Activated T-helper 17 cell treated with anti-CD3 and anti-CD28 coated beads, Interleukin-2, amount 50 U/mL, for 72 hours (primary cell): ENCODE results near the gene EFR3B. TPM values are rescaled to one million over a fixed set of nuclear protein-coding genes. Genes with fewer than 3 reads are reported as not detected.

Experiments used
- ATAC-seq: fragments of 150-1000 bp; cut with Tn5 transposase; replicated peaks from 2 replicates; pipeline ENCODE4 v1.10.0; 2021; ENCODE audit warnings: mild to moderate bottlenecking, moderate library complexity
- H3K27ac Mint-ChIP-seq: one replicate; pipeline ENCODE4 v1.8.0; 2022; ENCODE audit warnings: mixed read lengths
- H3K27me3 Mint-ChIP-seq: one replicate; pipeline ENCODE4 v1.8.0; 2022; ENCODE audit warnings: mixed read lengths
- H3K36me3 Mint-ChIP-seq: one replicate; pipeline ENCODE4 v1.8.0; 2022; ENCODE audit warnings: low read depth, mild to moderate bottlenecking, mixed read lengths
- H3K4me1 Mint-ChIP-seq: one replicate; pipeline ENCODE4 v1.8.0; 2022; ENCODE audit warnings: mixed read lengths
- H3K4me3 Mint-ChIP-seq: one replicate; pipeline ENCODE4 v1.8.0; 2022; ENCODE audit warnings: mild to moderate bottlenecking, mixed read lengths
- H3K9me3 Mint-ChIP-seq: one replicate; pipeline ENCODE4 v1.8.0; 2022; ENCODE audit warnings: mixed read lengths
- total RNA-seq, 2 donors: library from RNA; stranded (reverse); gene quantifications; one replicate each; pipeline ENCODE4 v1.2.3, GENCODE V29; 2022

Gene EFR3B
- total RNA-seq, 2 donors from 2014 or later, result 0.24 to 0.40 TPM

DNA sequence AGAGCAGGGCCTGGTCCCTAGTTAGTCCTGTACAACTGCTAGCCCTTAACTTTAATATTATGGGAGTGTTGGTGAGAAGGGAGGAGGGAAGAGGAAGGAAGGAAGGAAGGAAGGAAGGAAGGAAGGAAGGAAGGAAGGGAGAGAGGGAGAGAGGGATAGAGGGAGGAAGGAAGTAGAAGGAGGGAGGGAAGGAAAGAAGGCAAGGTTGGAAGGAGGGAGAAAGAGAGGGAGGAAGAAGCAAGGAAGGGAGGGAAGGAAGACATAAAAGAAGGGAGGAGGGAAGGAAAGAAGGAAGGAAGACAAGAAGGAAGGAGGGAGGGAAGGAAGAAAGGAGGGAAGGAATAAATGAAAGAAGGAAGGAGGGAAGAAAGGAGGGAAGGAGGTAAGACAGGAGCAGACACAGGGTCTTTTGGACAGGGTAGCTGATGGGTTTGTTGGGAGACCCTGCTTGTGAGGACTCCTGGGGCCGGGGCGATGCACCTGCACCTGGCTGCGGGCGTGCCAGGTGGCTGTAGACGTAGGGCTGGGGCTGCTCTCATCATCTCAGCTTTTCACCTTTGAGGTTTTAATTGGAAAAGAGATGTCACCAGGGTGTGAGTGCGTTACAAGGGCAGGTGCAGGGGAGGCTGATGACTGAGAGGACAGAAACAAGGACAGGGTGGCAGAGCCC, 132.5 kb downstream of the EFR3B start:
- Mint-ChIP-seq H3K4me1 (no peaks in the 10 kb centered on the region), H3K9me3 (no peaks in the 10 kb centered on the region), H3K27me3 (peaks cover 30% of the 10 kb centered on the region), H3K36me3 (no peaks in the 10 kb centered on the region), H3K4me3 (no peak overlapping the region), H3K27ac (no peak overlapping the region)
- ATAC-seq, result no peak

DNA sequence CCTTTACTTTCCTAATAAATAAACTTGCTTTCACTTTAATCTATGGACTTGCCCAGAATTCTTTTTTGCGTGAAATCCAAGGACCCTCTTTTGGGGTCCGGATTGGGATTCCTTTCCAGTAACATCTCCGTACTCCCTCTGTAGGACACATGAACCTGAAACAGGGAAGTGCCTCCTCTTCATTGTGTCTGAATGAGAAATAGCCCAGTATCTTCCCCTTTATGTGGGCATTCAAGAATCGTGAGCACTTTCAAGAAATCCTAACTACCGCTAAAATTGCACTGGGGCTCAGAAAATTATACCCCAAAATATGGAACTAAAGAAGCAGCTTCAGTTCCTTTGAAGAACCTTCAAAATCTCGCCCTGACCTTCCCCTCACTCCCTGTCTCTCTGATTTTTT, 134.3 kb downstream of the EFR3B start:
- Mint-ChIP-seq H3K4me1 (no peaks in the 10 kb centered on the region), H3K36me3 (no peaks in the 10 kb centered on the region), H3K9me3 (no peaks in the 10 kb centered on the region), H3K27me3 (peaks cover 20% of the 10 kb centered on the region), H3K4me3 (no peak overlapping the region), H3K27ac (no peak overlapping the region)
- ATAC-seq, result no peak

DNA sequence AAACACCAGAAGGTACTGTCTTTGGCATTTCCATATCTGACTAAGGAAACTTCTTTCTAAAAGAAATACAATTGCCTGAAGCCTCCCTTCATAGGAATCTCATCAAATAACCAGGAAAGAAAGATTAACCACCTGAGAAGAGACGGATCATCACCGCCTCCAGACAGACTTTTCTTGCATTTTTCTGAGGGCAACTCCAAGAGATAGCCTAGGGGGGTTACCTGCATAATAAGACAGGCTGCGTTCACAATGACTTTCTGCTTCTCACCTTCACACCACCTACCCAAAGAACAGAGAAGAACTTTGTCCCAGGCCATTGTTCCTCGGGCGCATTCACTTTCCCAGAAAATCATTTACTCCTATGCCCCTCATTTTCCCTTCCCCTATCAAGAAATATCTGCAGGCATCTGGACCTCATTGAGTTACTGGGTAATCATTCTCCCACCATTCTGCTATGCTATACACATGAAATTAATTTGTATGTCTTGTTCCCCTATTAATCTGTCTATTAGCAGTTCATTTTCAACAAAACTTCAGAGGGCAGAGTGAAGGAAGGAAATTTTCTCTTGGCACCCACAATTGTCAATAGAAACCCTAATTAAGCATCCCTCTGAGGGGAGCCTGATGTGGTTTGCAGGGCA, 134.8 kb downstream of the EFR3B start:
- peaks cover 20% of the 10 kb centered on the region for H3K27me3 Mint-ChIP-seq
- no peak overlapping the region for H3K4me3 Mint-ChIP-seq
- H3K36me3 Mint-ChIP-seq, result no peaks in the 10 kb centered on the region
- no peaks in the 10 kb centered on the region for H3K4me1 Mint-ChIP-seq
- no peaks in the 10 kb centered on the region for H3K9me3 Mint-ChIP-seq
- no peak overlapping the region for H3K27ac Mint-ChIP-seq
- ATAC-seq, result no peak

DNA sequence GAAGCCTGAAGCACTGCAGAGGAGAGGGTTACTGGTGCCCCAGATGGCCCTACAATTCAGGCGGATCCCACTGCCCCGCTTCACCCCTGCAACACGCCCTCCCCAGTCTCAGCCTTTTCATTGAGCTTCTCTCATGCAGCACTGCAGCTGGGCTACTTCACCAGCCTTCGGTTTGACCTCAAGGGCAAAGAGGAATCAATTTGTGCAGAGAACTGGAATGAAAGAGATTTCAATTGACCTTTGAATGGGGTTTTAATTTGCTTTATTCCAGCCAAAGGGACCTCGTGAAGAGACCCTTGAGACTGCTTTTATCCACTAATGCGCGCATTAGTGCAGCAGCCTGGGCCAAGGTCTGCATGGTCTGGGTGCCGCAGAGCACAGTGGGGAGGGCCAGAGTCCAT, 135.3 kb downstream of the EFR3B start:
- H3K27me3 Mint-ChIP-seq, result peaks cover 20% of the 10 kb centered on the region
- H3K4me3 Mint-ChIP-seq, result no peak overlapping the region
- no peaks in the 10 kb centered on the region for H3K9me3 Mint-ChIP-seq
- no peak overlapping the region for H3K27ac Mint-ChIP-seq
- ATAC-seq, result no peak
- H3K4me1 Mint-ChIP-seq, result no peaks in the 10 kb centered on the region
- no peaks in the 10 kb centered on the region for H3K36me3 Mint-ChIP-seq

DNA sequence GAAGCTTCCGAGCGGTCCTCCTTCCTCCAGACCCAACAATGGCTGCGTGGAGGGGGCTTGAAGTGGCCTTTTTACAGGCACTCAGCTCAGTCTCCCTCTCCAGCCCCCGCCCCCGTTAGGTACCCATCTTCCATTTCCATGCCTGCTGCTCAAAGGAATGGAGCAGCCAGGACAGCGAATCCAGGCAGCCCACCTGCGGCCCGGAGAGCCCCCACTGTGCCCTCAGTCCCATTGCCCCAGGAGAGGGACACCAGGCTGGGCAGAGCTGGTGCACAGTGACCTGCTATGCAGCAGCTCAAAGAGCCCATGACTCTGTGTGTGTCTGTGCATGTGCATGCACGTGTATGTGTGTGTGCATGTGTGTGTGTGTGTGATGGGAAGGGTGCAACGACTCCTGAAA, 137.1 kb downstream of the EFR3B start:
- Mint-ChIP-seq H3K27ac (no peak overlapping the region), H3K27me3 (peaks cover 13% of the 10 kb centered on the region), H3K9me3 (no peaks in the 10 kb centered on the region), H3K4me3 (no peak overlapping the region), H3K36me3 (no peaks in the 10 kb centered on the region), H3K4me1 (no peaks in the 10 kb centered on the region)
- no peak for ATAC-seq

DNA sequence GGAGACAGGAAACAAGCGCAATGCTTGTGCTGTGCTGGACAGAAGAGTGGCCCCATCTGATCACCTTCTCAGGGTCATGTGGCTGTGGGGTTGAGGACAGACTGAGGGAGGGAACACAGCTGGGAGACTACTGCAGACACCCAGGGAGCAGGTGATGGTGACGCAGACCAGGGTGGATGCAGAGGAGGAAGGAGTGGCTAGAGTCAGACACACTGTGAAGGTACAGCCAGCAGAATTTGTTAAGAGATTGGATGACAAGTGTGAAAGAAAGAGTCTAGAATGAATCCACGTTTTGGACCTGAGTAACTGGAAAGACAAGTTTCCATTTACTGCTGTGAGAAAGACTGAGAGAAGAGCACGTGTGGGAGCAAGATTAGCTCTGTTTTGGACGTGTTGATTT, 142.4 kb downstream of the EFR3B start:
- Mint-ChIP-seq H3K9me3 (no peaks in the 10 kb centered on the region), H3K4me1 (no peaks in the 10 kb centered on the region), H3K4me3 (no peak overlapping the region), H3K36me3 (no peaks in the 10 kb centered on the region), H3K27me3 (no peaks in the 10 kb centered on the region), H3K27ac (no peak overlapping the region)
- no peak for ATAC-seq

DNA sequence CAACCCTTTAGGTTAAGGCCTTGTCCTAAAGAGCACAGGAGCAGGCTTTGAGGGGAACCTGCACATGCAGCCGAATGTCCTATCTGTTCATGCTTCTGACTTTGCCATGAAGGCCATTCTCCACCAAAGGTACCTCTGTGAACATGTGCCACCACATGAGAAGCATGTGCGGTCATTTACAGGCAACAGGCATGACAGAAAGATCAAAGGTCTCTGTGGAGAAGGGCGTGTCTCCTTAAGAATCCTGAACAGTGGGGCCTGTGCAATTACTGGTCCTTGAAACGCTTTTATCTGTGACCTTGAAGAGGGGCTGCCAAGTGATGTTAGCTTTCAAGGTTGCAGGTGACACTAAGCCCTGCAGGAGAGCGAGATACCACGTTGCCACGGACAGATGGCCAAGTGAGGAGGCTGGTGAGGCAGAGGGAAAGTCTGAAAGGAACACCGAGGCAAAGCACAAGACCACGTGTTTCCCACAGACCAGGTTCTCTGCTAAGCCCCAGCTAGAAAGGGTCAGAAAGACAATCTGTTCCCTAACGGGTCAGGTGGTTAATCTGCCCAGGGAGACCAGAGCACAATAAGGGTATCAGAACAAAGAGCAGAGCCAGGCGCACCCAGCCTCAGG, 146.0 kb downstream of the EFR3B start:
- Mint-ChIP-seq H3K4me3 (no peak overlapping the region), H3K36me3 (no peaks in the 10 kb centered on the region), H3K27ac (no peak overlapping the region), H3K4me1 (no peaks in the 10 kb centered on the region), H3K27me3 (peaks cover 3% of the 10 kb centered on the region), H3K9me3 (no peaks in the 10 kb centered on the region)
- ATAC-seq, result no peak

DNA sequence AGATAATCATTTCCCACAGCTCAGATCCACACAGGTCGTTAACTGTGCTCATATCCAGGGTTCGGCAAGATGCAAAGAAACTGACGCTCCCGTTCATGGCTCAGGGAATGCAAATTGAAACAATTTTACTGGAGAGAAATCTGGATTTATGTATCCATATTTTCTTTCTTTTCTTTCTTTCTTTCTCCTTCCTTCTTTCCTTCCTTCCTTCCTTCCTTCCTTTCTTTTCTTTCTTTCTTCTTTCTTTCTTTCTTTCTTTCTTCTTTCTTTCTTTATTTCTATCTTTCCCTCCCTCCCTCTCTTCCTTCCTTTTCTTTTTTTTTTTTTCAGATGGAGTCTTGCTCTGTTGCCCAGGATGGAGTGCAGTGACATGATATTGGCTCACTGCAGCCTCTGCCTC, 146.5 kb downstream of the EFR3B start:
- ATAC-seq, result no peak
- Mint-ChIP-seq H3K27me3 (peaks cover 3% of the 10 kb centered on the region), H3K4me1 (no peaks in the 10 kb centered on the region), H3K9me3 (no peaks in the 10 kb centered on the region), H3K36me3 (no peaks in the 10 kb centered on the region), H3K27ac (no peak overlapping the region), H3K4me3 (no peak overlapping the region)

DNA sequence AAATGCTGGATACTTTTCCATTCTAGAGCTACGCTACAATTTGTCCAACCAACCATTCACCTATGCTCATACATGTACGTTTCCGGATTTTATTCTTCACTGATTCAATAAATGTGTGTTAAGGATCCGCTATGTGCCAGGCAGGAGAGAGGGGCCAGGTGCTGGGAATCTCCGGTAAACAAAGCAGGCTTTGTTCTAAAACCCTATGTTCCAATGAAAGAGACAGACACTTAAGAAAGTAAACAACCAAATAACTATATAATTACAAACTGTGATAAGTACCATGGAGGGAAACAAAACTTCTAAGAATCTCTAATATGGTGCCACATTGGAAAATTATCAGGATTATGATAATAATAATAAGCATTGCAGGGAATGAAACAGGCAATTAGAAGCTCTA, 148.7 kb downstream of the EFR3B start:
- H3K4me1 Mint-ChIP-seq, result no peaks in the 10 kb centered on the region
- H3K27ac Mint-ChIP-seq, result no peak overlapping the region
- no peaks in the 10 kb centered on the region for H3K9me3 Mint-ChIP-seq
- no peak for ATAC-seq
- peaks cover 3% of the 10 kb centered on the region for H3K27me3 Mint-ChIP-seq
- no peaks in the 10 kb centered on the region for H3K36me3 Mint-ChIP-seq
- no peak overlapping the region for H3K4me3 Mint-ChIP-seq

DNA sequence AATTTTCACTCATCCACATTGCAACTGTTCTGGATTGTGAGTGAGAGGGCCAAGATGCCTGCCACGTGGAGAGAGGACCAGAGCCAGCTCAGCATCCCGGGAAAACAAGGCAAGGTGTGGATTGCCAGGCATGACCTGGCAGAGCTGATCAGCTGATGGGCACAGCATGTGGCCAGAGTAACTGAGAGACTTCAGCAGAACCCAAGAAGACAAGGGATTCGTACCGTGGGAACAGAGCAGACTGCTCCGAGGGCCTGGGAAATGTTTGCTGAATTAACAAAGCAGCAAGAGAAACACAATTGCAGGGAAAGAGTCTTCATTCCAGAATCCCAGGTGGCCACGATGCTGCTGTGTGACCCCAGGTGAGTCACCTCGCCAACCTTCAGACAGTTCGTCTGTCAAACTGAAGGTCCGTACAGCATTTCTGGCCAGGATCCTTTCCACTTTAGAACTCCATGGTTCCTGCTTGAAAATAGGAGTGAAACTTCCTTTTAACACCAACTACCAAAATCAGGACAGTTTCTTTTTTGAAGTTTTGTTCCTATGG, 152.8 kb downstream of the EFR3B start:
- Mint-ChIP-seq H3K4me1 (no peaks in the 10 kb centered on the region), H3K36me3 (no peaks in the 10 kb centered on the region)

DNA sequence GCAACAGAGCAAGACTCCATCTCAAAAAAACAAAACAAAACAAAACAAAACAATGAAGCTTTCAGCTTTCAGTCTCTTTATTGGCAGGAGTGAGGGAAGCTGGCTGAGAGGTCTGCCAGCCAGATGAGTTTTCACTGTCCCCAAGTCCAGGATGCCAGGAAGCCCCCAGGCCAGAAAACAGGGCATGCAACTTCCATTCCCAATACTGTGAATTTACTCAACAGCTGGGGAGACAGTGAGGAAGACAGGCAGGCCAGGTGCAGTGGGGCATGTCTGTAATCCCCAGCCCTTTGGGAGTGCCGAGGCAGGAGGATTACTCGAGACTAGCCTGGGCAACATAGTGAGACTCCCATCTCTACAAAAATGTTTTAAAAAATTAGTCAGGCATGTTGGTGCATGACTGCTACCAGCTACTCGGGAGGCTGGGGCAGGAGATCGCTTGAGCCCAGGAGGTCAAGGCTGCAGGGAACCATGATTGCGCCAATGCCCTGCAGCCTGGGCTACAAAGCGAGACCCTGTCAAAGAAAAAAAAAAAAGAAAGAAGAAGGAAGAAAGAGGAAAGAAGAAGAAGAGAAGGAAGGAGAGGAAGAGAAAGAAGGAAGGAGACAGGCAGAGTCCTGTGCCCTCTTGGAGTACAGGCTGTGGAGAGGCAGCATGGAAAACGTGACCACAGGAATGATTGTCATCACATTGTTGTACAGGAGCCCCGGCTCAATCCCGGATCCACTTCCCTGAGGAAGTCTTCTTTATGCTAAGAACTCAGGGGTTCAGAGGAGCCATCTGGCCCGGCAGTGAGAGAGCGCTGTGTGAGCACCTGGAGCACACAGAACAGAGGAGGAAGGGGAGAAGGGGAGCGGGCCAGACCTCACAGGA, 155.7 kb downstream of the EFR3B start:
- H3K27ac Mint-ChIP-seq, result no peak overlapping the region
- H3K36me3 Mint-ChIP-seq, result no peaks in the 10 kb centered on the region
- H3K27me3 Mint-ChIP-seq, result no peaks in the 10 kb centered on the region
- no peaks in the 10 kb centered on the region for H3K9me3 Mint-ChIP-seq
- no peak overlapping the region for H3K4me3 Mint-ChIP-seq
- peaks cover 6% of the 10 kb centered on the region for H3K4me1 Mint-ChIP-seq
- no peak for ATAC-seq

More for the DNA sequence above, 152.8 kb downstream of the EFR3B start:
- Mint-ChIP-seq H3K27ac (no peak overlapping the region), H3K4me3 (no peak overlapping the region), H3K27me3 (peaks cover 3% of the 10 kb centered on the region), H3K9me3 (no peaks in the 10 kb centered on the region)
- no peak for ATAC-seq

DNA sequence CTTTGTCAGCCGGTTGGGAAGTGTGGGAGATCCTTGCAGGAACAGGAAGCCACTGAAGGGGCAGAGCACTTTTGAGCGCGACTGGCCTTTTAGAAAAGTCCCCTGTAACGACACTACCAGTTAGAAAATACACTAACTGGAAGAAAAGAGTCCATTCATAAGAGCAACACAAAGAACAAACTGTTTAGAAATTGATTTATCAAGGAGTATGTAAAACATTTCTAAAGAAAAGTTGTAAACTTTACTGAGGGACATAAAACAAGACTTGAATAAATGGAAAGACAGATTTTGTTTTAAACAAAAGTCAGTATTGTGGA, 156.3 kb downstream of the EFR3B start:
- Mint-ChIP-seq H3K4me1 (peaks cover 6% of the 10 kb centered on the region), H3K27me3 (no peaks in the 10 kb centered on the region), H3K4me3 (no peak overlapping the region), H3K36me3 (no peaks in the 10 kb centered on the region), H3K9me3 (no peaks in the 10 kb centered on the region), H3K27ac (no peak overlapping the region)
- no peak for ATAC-seq

DNA sequence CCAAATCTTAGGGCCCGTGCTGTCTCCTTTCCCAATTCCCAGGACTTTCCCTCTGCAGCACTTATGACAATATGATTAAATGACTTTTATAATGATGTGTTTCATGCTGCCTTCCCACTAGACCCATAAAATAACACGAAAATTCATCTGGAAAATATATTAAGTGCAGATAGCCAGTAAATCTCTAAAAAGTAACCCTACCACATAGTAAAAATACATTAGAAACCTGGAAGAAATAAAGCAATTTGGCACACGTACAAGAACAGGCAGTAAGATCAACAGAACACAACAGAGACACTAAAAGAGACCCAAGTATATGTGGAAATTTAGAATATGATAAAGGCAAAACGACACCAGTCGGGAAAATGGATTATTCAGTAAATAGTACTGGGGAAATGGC, 156.7 kb downstream of the EFR3B start:
- H3K4me1 Mint-ChIP-seq, result peaks cover 6% of the 10 kb centered on the region

DNA sequence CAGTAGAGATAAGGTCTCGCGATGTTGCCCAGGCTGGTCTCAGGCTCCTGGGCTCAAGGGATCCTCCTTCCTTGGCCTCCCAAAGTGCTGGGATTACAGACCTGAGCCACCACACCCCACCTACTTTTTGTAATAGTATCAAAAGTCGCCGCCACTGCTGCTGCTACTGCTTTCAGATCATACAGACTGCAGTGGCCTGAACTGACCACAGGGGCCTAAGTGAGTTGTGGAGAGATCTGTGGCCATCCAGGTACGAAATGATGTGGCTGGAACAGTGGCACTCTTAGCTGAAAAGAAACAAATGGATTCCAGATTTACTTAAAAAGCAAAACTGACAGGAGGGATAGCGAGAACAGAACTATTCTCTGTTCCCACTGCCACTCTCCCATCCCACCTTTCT, 159.4 kb downstream of the EFR3B start:
- Mint-ChIP-seq H3K4me1 (peaks cover 6% of the 10 kb centered on the region), H3K27me3 (no peaks in the 10 kb centered on the region), H3K27ac (no peak overlapping the region), H3K4me3 (no peak overlapping the region), H3K9me3 (no peaks in the 10 kb centered on the region), H3K36me3 (no peaks in the 10 kb centered on the region)
- no peak for ATAC-seq

More for the DNA sequence above, 156.7 kb downstream of the EFR3B start:
- H3K4me3 Mint-ChIP-seq, result no peak overlapping the region
- no peak for ATAC-seq
- no peaks in the 10 kb centered on the region for H3K9me3 Mint-ChIP-seq
- H3K36me3 Mint-ChIP-seq, result no peaks in the 10 kb centered on the region
- no peaks in the 10 kb centered on the region for H3K27me3 Mint-ChIP-seq
- no peak overlapping the region for H3K27ac Mint-ChIP-seq
